T-helper 1 cell (primary cell): Measurements from ENCODE around the gene STK11IP.

Experiments used
- DNase-seq, 5 donors: peaks; one replicate each; pipeline ENCODE4 v3.0.0-alpha.2; 2012 to 2020

STK11IP gene

GRCh38 chr2:219661197-219661954 lies 63.7 kb downstream of the STK11IP start:
- no peak for DNase-seq

DNA sequence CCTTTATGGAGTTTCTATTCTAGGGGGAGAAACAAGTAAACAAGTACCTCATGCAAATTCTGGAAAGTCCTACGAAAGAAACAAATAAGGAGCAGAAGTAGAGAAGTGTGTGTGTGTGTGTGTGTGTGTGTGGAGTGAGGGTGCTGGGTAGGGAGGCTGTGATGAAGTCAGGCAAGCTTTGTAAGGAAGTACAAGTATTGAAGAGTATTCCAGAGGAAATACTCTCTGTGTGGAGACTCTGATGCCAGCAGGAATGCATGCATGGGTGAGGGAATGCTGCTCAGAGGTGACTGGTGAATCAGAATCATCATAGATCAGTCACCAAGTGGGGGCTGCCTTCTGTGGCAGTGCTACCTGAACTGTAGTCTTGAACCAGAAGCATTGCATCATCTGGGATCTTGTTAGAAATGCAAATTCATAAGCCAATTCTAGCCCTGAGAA lies 64.3 kb downstream of the STK11IP start:
- no peak for DNase-seq

DNA sequence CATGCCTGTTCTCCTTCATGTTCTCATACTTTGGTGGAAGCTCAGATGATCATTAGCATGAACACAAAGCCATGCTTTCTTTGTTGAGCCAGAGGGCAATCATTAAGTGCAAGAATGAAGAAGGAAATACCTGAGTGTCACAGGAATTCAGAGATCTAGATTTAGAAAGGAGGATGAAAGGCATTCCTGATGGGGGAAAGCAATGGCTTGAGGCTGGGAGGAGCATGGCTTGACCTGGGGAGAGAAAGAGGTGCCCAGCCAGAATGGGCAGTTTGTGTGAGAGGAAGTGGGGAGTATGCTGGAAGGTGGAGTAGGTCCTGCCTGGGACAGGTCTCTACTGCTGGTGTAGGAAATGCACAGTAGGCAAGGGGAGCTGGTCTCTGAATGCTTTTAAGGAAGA lies 64.9 kb downstream of the STK11IP start:
- DNase-seq = no peak

- DNase-seq = no peak
These were observed 65.6 kb downstream of the STK11IP start for GRCh38 chr2:219663116-219663762.

DNA sequence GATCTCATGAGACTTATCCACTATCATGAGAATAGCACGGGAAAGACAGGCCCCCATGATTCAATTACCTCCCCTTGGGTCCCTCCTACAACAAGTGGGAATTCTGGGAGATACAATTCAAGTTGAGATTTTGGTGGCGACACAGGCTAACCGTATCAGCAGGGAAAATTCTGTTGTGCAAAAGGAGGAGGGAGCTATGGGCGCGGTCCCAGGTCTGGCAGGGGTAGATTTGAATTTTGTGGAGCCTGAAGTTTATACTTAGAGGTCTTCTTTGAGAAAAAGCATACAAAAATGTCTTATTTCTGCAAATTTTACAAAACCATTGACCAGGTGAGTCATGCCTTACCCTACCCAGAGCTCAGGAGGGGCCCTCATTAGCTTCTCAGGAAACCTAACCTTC lies 66.4 kb downstream of the STK11IP start:
- DNase-seq = no peak

GRCh38 chr2:219664944-219665343 lies 67.3 kb downstream of the STK11IP start:
- DNase-seq = no peak

DNA sequence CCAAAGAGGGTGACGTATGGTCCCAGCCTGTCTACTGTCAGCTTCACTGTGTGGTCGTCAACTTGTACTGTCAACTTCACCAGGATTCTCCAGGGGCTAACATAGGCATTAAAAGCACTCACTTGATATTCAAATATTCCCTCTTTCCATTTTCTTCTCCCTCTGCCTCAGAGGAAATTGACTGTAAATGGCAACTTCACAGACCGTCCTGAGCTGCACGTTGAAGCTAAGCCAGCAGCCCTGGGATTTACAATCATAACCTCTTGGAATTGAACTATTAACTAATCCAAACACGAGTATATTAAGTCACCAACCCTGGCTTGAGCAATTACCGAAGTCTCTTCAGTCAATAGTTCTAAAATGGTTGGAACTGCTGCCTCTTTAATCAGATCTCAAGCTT lies 68.3 kb downstream of the STK11IP start:
- no peak for DNase-seq
